Thoracic aorta (tissue), 2 donors: ENCODE results near the gene CXCL10. TPM values are rescaled to one million over a fixed set of nuclear protein-coding genes. Genes with fewer than 3 reads are reported as not detected.

ENCODE experiments used
- ATAC-seq: fragments of 150-250 bp; one replicate; pipeline ENCODE4 v1.8.0; 2017; ENCODE audit warnings: low read depth; ENCODE audit not compliant: insufficient number of reproducible peaks, low FRiP score
- DNase-seq: peaks from one replicate; pipeline ENCODE4 v3.0.0-alpha.2; 2020; ENCODE audit warnings: low spot score
- H3K27ac ChIP-seq, 2 donors: fragments of 200-600 bp; sonication (generic); 1 replicate in 1 of 2; 2 replicates in 1 of 2; pipeline ENCODE4 v1.5.1; 2016; ENCODE audit warnings: mild to moderate bottlenecking in 2 of 2, moderate library complexity in 2 of 2
- H3K27me3 ChIP-seq: fragments of 200-600 bp; sonication (generic); replicated peaks from 2 replicates; pipeline ENCODE4 v1.6.0; 2016; ENCODE audit warnings: mild to moderate bottlenecking; ENCODE audit not compliant: insufficient read depth
- H3K36me3 ChIP-seq: fragments of 200-600 bp; sonication (generic); one replicate; pipeline ENCODE4 v1.5.1; 2016
- H3K4me1 ChIP-seq, 2 donors: fragments of 200-600 bp; sonication (generic); 1 replicate in 1 of 2; 2 replicates in 1 of 2; pipeline versions ENCODE4 v1.5.1 to v1.6.0; 2016; ENCODE audit warnings: low read depth in 2 of 2, mild to moderate bottlenecking in 1 of 2; ENCODE audit not compliant: control insufficient read depth in 1 of 2
- H3K4me3 ChIP-seq: fragments of 200-600 bp; sonication (generic); 2 replicates; pipeline ENCODE4 v1.5.1; 2016; ENCODE audit warnings: mild to moderate bottlenecking
- H3K9me3 ChIP-seq: fragments of 200-600 bp; sonication (generic); 2 replicates; pipeline ENCODE4 v1.5.1; 2016
- CTCF ChIP-seq: fragments of 200-600 bp; sonication (generic); IDR thresholded peaks from one replicate; pipeline ENCODE4 v1.5.1; 2019; ENCODE audit warnings: antibody characterized with exemption
- total RNA-seq, 2 donors: library from RNA; depleted of rRNA; stranded (reverse); fragments of >200 nt; gene quantifications; one replicate each; pipeline versions ENCODE4 v1.1.0 to v1.2.3, GENCODE V29; 2016

CXCL10 gene
- total RNA-seq, 2 donors from 2014 or later: 1.3 to 16.2 TPM

DNA sequence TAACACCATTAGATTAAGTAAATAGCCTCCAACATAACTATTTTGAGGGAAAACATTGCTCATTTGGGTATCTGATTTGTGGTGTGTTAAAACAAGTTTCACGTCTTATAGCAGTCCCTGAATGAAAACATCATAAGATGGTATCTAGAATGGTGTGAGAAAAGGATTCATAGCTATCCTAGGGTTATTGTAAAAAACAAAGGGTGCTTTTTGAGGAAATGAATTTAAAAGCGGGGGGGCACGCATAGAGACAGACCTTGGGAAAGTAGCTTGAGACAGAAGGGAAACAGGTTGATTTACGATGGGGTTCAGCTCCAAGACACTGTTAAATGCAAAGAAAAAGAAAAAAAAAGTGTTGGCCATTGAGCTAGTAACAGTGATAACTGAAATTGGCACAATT lies 768 bp upstream of the CXCL10 start:
- no peak for DNase-seq
- no peak for TF ChIP-seq CTCF
- no peaks in the 10 kb centered on the region for H3K9me3 ChIP-seq
- no peak for ATAC-seq
- H3K36me3 ChIP-seq: no peaks in the 10 kb centered on the region
- no peak overlapping the region for H3K27ac ChIP-seq
- no peak overlapping the region for H3K4me3 ChIP-seq
- no peaks in the 10 kb centered on the region for H3K4me1 ChIP-seq
- H3K27me3 ChIP-seq: no peaks in the 10 kb centered on the region

DNA sequence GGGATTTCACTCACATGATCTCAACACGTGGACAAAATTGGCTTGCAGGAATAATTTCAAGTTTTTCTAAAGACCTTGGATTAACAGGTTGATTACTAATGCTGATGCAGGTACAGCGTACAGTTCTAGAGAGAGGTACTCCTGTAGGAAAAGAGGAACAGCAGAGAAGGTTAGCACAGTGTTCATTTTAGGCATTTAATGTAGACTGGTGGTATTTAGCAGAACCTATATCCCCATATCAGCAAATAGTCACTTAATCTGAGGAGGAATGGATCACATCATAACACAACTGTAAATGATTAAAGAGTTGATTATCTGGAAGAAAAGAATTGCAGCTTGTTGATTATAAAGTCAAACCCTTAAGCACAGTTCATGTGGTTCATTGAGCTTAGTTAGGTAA lies 620 bp downstream of the CXCL10 start:
- Histone ChIP-seq H3K27ac (no peak overlapping the region), H3K27me3 (no peaks in the 10 kb centered on the region), H3K4me1 (no peaks in the 10 kb centered on the region), H3K9me3 (no peaks in the 10 kb centered on the region), H3K36me3 (no peaks in the 10 kb centered on the region), H3K4me3 (no peak overlapping the region)
- ATAC-seq (no peak), DNase-seq (no peak)
- TF ChIP-seq CTCF: no peak

GRCh38 chr4:76022031-76022430 lies 1.3 kb downstream of the CXCL10 start:
- H3K27me3 ChIP-seq: no peaks in the 10 kb centered on the region
- no peak for ATAC-seq
- DNase-seq: no peak

GRCh38 chr4:76017056-76017686 lies 6.1 kb downstream of the CXCL10 start:
- DNase-seq (no peak), ATAC-seq (no peak)
- no peaks in the 10 kb centered on the region for H3K27me3 ChIP-seq
- no peak overlapping the region for H3K4me3 ChIP-seq
- H3K4me1 ChIP-seq: peaks cover 0 to 5% of the 10 kb centered on the region in 2 donors
- no peaks in the 10 kb centered on the region for H3K9me3 ChIP-seq
- no peak for TF ChIP-seq CTCF
- no peak overlapping the region for H3K27ac ChIP-seq
- no peaks in the 10 kb centered on the region for H3K36me3 ChIP-seq

More at GRCh38 chr4:76022031-76022430, 1.3 kb downstream of the CXCL10 start:
- no peaks in the 10 kb centered on the region for H3K9me3 ChIP-seq
- TF ChIP-seq CTCF: no peak
- H3K4me1 ChIP-seq: no peaks in the 10 kb centered on the region
- H3K27ac ChIP-seq: no peak overlapping the region
- H3K36me3 ChIP-seq: no peaks in the 10 kb centered on the region
- no peak overlapping the region for H3K4me3 ChIP-seq

- no peak for ATAC-seq
- TF ChIP-seq CTCF: no peak
- Histone ChIP-seq H3K4me3 (no peak overlapping the region), H3K9me3 (no peaks in the 10 kb centered on the region), H3K4me1 (peaks cover 0 to 5% of the 10 kb centered on the region in 2 donors), H3K27ac (no peak overlapping the region), H3K36me3 (no peaks in the 10 kb centered on the region), H3K27me3 (no peaks in the 10 kb centered on the region)
- DNase-seq: no peak
Measured at GRCh38 chr4:76016393-76016792, 6.9 kb downstream of the CXCL10 start.
